Measurements from ENCODE around the gene C2CD3. TPM values are rescaled to one million over a fixed set of nuclear protein-coding genes. Genes with fewer than 3 reads are reported as not detected.

The C2CD3 gene
- total RNA-seq, 1 donor from 2014 or later: 23.8 TPM

- intact Hi-C loops (cut with DNase I): no loop called here
- H3K9me3 ChIP-seq: no peaks in the 10 kb centered on the region
- no peak for TF ChIP-seq POLR2A (IDR thresholded peaks at IDR 0.05)
- TF ChIP-seq CTCF (IDR thresholded peaks at IDR 0.05): no peak
- H3K4me1 ChIP-seq: peaks cover 14% of the 10 kb centered on the region
- no peaks in the 10 kb centered on the region for H3K27me3 ChIP-seq
- H3K27ac ChIP-seq: no peak overlapping the region
- no peak for DNase-seq (ENCODE audit: extremely low spot score in 2 of 2)
- H3K4me3 ChIP-seq: no peak overlapping the region
- no peaks in the 10 kb centered on the region for H3K36me3 ChIP-seq
Measured at GRCh38 chr11:74015919-74016684, 154.7 kb downstream of the C2CD3 start.

- intact Hi-C loops (cut with DNase I): no loop called here
- DNase-seq (ENCODE audit: extremely low spot score in 2 of 2): no peak
- Histone ChIP-seq H3K27ac (no peak overlapping the region), H3K4me1 (peaks cover 14% of the 10 kb centered on the region), H3K36me3 (no peaks in the 10 kb centered on the region), H3K4me3 (no peak overlapping the region), H3K27me3 (no peaks in the 10 kb centered on the region), H3K9me3 (no peaks in the 10 kb centered on the region)
- TF ChIP-seq POLR2A (IDR thresholded peaks at IDR 0.05) (no peak), CTCF (IDR thresholded peaks at IDR 0.05) (no peak), POLR2AphosphoS5 (IDR thresholded peaks at IDR 0.05; ENCODE audit: insufficient read depth in 1 of 2, low read depth in 1 of 2) (no peak)
Measured at GRCh38 chr11:74014880-74015279, 155.9 kb downstream of the C2CD3 start.

- no peaks in the 10 kb centered on the region for H3K27me3 ChIP-seq
- no peaks in the 10 kb centered on the region for H3K36me3 ChIP-seq
- TF ChIP-seq POLR2AphosphoS5 (IDR thresholded peaks at IDR 0.05; ENCODE audit: insufficient read depth in 1 of 2, low read depth in 1 of 2): no peak
- TF ChIP-seq CTCF (IDR thresholded peaks at IDR 0.05): no peak
- no peak for TF ChIP-seq POLR2A (IDR thresholded peaks at IDR 0.05)
- no peak overlapping the region for H3K27ac ChIP-seq
- H3K4me3 ChIP-seq: no peak overlapping the region
- H3K9me3 ChIP-seq: no peaks in the 10 kb centered on the region
- DNase-seq (ENCODE audit: extremely low spot score in 2 of 2): no peak
- intact Hi-C loops (cut with DNase I): no loop called here
- H3K4me1 ChIP-seq: peaks cover under 1% of the 10 kb centered on the region
Measured at GRCh38 chr11:74013141-74013540, 157.7 kb downstream of the C2CD3 start.

- intact Hi-C loops (cut with DNase I): no loop called here
- H3K4me3 ChIP-seq: no peak overlapping the region
- no peaks in the 10 kb centered on the region for H3K36me3 ChIP-seq
- no peak overlapping the region for H3K27ac ChIP-seq
- no peaks in the 10 kb centered on the region for H3K27me3 ChIP-seq
- H3K4me1 ChIP-seq: no peaks in the 10 kb centered on the region
- no peaks in the 10 kb centered on the region for H3K9me3 ChIP-seq
- no peak for DNase-seq (ENCODE audit: extremely low spot score in 2 of 2)
- no peak for TF ChIP-seq POLR2AphosphoS5 (IDR thresholded peaks at IDR 0.05; ENCODE audit: insufficient read depth in 1 of 2, low read depth in 1 of 2)
- TF ChIP-seq CTCF (IDR thresholded peaks at IDR 0.05): no peak
- no peak for TF ChIP-seq POLR2A (IDR thresholded peaks at IDR 0.05)
Measured at GRCh38 chr11:74012074-74012809, 158.6 kb downstream of the C2CD3 start.
